Omental fat pad (tissue), 4 donors: ENCODE data around the gene TTLL10. TPM values are rescaled to one million over a fixed set of nuclear protein-coding genes. Genes with fewer than 3 reads are reported as not detected.

Experiments
- ATAC-seq: fragments of 150-250 bp; one replicate; pipeline ENCODE4 v1.9.1; 2016; ENCODE audit warnings: mild to moderate bottlenecking, moderate library complexity; ENCODE audit not compliant: low FRiP score
- DNase-seq: peaks from one replicate; pipeline ENCODE4 v3.0.0-alpha.2; 2019; ENCODE audit warnings: low spot score
- total RNA-seq, 4 donors: library from RNA; depleted of rRNA; stranded (reverse); fragments of >200 nt; gene quantifications; one replicate each; pipeline ENCODE4 v1.1.0, GENCODE V29; 2016
- TF ChIP-seq, protein P1 (sequence below), 3 donors: fragments of 450-650 bp; IDR thresholded peaks; one replicate each; pipeline ENCODE4 v1.5.1; 2016 to 2017; ENCODE audit warnings: antibody characterized with exemption in 3 of 3, mild to moderate bottlenecking in 3 of 3, moderate library complexity in 2 of 3

The TTLL10 gene
- total RNA-seq, 4 donors from 2014 or later = 0.48 to 1.0 (median 0.95) TPM; not detected in 1

DNA sequence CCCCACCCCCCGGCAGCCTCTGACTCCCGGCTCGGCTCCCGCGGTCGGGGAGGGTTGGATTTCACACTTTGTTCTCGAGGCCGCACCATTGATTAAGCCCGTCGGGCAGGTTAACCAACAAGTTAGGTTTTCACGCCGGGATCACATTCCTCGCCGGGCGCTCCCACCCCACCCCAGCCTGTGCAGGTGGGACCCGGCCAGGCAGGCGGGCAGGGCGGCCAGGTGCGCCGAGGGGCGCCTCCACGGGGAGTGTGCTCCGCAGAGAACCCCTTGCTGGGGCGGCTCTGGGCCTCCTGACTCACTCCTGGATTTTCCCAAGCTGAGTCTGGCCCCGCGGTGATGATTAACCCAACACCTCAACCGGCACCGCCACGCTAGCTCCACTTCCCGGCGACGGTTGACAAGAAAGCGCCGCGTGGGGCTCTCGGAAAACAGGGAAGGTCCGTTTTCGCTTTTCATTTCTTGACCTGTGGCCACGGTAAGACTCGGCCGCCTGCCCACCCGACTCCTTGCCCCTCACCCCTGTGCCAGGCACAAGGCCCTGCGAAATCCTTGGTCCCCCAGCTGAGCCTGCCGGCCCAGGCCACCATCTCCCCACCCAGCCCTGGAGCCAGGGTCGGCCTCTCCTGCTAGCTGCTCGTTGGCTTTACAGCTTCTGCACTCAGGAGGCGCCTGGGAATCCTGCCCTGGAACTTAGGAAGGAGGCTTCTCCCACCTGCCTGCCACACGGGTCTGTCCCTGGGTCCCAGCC lies 8.8 kb upstream of the TTLL10 start:
- ATAC-seq (no peak), DNase-seq (no peak)
- TF ChIP-seq, protein P1, sequence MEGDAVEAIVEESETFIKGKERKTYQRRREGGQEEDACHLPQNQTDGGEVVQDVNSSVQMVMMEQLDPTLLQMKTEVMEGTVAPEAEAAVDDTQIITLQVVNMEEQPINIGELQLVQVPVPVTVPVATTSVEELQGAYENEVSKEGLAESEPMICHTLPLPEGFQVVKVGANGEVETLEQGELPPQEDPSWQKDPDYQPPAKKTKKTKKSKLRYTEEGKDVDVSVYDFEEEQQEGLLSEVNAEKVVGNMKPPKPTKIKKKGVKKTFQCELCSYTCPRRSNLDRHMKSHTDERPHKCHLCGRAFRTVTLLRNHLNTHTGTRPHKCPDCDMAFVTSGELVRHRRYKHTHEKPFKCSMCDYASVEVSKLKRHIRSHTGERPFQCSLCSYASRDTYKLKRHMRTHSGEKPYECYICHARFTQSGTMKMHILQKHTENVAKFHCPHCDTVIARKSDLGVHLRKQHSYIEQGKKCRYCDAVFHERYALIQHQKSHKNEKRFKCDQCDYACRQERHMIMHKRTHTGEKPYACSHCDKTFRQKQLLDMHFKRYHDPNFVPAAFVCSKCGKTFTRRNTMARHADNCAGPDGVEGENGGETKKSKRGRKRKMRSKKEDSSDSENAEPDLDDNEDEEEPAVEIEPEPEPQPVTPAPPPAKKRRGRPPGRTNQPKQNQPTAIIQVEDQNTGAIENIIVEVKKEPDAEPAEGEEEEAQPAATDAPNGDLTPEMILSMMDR (IDR thresholded peaks at IDR 0.05) = no peak

DNA sequence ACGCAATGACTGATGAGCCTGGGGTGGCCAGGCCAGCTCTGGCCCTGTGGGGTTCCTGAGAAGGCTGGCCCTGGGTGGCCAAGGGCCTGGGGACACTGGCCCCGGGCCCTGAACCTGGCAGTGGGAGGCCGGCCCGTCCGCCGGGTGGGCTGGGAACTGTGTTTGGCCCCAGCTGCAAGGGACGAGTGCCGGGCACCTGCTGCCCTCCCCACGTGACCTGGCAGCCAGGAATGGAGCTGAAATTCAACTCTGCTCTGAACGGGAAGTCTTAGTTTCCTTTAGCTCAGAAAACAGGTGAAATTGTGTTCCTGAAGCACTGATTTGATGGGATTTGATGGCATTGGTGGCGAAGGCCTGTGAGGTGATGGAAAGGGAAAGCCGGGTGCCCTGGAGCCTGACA lies 8.2 kb upstream of the TTLL10 start:
- TF ChIP-seq, protein P1 (IDR thresholded peaks at IDR 0.05) = no peak
- DNase-seq (no peak), ATAC-seq (no peak)

DNA sequence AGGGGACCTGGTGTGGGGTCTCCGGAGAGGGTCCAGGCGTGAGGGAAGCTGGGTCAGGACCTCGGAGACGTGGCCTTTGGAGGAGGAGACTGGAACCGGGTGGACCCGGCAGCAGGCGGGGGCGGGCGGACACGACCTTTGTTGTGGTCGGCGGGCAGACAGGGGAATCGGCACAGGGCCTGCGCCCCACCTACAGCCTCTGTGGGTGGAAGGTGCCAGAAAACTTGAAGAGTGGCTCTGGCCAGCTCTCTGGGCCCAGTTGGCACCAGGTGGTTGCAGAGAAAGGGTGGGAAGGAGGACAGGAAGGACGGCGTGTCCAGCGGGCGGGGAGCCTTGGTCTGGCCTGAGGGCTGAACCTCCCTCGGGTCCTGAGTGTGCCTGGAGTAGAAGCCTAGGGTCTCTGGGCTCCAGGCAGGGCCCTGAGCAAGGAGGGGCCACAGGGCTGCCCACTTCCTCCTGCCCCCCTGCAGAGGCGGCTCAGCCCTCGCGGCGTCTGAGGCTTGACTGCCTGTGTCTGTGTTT lies 7.7 kb upstream of the TTLL10 start:
- ATAC-seq (no peak), DNase-seq (no peak)
- TF ChIP-seq, protein P1 (IDR thresholded peaks at IDR 0.05) = no peak

DNA sequence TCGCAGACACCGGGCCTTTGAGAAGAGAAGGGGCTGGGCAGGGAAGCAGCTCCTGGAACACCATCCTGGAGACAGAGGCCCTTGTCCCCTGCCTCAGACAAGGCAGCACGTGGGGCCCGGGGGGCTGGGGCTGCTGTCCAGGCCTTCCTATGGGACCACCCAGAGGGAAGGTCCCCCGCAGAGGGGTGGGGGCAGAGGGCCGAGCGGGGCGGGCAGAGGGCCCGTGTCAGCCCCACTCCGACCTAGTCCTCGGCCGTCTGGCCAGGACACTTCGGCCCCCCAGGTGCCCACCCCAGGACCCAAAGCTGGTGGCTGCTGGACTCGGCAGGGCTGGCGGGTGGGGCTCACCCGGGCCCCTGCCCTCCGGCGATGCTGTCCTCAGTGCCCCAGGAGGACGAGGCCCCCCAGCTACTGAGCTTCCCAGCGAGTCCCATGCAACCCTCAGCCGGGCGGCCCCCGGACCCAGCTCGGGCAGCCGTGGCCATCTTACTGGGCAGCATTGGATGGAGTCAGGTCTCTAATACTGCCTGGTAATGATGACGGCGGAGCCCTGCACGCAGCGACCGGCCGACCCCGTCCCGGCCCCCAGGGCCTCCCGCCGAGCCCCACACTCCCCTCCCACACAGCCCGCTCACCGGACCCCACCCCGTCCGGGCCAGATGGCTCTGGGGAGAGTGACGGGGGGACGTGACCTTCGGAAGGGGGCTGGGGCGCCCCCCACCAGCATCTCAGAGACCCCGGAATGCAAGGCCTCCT lies 6.9 kb upstream of the TTLL10 start:
- no peak for DNase-seq
- no peak for ATAC-seq
- TF ChIP-seq, protein P1 (IDR thresholded peaks at IDR 0.05) = no peak

DNA sequence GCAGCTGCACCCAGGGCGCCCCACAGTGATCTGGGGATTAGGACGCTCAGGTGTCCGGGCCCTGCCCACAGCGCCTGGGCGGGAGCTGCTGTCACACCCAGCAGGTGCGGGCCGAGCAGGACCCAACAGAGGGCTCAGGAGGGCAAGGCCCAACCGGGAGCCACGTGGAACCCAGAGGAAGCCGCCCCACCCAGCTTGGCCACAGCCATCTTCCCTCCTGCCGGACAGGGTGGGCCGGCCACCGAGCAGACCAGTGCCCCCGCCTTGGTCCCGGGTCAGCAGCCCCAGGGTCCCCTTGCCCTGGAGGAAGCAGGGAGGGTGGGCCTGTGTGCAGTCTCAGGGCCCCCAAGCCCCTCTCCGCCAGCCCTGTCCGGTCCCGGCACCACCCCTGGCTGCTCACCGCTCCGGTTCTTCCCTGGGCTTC lies 6.3 kb upstream of the TTLL10 start:
- no peak for ATAC-seq
- TF ChIP-seq, protein P1 (IDR thresholded peaks at IDR 0.05) = no peak

DNA sequence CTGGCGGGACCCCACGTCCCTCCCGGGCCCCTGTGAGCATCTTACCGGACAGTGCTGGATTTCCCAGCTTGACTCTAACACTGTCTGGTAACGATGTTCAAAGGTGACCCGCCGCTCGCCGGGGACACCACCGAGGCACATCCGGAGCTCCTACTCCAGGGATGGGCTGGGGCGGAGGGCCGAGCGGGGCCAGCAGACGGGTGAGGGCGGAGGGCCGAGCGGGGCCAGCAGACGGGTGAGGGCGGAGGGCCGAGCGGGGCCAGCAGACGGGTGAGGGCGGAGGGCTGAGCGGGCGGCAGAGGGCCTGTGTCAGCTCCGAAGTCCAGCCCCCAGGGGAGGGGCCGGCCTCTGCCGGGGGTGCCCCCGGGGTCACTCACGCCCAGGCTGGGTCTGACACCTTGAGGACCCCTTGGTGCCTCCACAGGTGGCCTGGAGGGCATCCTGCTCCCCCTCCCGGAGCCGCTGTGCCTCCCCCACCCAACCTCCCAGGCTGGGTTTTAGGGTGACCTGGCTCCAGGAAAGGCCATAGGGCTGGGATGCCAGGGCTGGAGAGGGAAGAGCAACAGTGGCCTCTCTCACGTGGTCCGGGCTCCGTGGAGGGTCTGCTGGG lies 5.7 kb upstream of the TTLL10 start:
- no peak for DNase-seq
- TF ChIP-seq, protein P1 (IDR thresholded peaks at IDR 0.05) = no peak
- ATAC-seq = no peak

More for the DNA sequence above, 6.3 kb upstream of the TTLL10 start:
- DNase-seq = no peak
